ENCODE measurements around the gene MPDU1. TPM values are rescaled to one million over a fixed set of nuclear protein-coding genes. Genes with fewer than 3 reads are reported as not detected.

MPDU1 gene
- total RNA-seq, 4 donors from 2014 or later, result 53.9 to 94.2 (median 77.7) TPM

DNA sequence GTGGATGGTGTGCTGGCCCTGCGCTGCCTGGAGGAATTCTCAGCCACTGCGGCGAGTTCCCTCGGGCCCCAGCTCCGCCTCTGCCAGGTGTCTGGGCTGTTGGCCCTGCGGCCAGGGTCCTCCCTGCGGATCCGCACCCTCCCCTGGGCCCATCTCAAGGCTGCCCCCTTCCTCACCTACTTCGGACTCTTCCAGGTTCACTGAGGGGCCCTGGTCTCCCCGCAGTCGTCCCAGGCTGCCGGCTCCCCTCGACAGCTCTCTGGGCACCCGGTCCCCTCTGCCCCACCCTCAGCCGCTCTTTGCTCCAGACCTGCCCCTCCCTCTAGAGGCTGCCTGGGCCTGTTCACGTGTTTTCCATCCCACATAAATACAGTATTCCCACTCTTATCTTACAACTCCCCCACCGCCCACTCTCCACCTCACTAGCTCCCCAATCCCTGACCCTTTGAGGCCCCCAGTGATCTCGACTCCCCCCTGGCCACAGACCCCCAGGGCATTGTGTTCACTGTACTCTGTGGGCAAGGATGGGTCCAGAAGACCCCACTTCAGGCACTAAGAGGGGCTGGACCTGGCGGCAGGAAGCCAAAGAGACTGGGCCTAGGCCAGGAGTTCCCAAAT lies 26.4 kb upstream of the MPDU1 start:
- TF ChIP-seq, protein P1, sequence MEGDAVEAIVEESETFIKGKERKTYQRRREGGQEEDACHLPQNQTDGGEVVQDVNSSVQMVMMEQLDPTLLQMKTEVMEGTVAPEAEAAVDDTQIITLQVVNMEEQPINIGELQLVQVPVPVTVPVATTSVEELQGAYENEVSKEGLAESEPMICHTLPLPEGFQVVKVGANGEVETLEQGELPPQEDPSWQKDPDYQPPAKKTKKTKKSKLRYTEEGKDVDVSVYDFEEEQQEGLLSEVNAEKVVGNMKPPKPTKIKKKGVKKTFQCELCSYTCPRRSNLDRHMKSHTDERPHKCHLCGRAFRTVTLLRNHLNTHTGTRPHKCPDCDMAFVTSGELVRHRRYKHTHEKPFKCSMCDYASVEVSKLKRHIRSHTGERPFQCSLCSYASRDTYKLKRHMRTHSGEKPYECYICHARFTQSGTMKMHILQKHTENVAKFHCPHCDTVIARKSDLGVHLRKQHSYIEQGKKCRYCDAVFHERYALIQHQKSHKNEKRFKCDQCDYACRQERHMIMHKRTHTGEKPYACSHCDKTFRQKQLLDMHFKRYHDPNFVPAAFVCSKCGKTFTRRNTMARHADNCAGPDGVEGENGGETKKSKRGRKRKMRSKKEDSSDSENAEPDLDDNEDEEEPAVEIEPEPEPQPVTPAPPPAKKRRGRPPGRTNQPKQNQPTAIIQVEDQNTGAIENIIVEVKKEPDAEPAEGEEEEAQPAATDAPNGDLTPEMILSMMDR (IDR thresholded peaks at IDR 0.05; ENCODE audit: low read depth), result no peak

DNA sequence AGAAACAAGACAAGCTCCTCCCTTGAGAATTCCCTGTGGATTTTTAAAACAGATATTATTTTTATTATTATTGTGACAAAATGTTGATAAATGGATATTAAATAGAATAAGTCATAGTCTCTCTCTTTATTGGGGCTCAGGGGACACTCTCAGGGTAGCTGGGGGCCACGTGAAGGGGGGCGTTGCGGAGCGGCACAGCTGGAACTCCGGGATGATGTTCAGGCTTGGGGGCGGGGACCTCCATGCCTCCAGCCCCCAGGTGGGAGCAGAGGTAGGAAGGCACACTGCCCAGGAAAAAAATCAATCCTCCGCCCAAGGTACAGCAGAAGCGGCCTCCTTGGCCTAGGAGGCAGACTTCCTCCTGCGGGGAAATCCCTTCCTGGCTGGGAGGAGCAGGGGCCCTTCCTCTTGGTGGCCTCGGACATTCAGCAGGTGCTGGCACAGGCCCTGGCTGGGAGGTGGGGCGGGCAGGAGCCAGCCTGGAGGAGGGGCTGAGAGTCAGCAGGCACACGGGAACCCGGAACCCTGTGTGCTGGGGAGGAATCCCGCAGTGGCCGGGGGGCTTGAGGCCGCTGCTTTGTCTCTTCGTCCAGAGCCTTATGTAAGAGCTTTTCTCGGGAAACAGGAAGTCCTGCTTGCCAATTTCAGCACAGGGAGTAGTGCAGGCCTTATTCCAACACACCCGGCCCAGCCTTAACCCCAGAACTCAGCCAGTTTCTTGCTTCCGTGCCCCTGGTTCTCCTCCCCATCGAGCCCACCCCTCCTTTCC lies 25.7 kb upstream of the MPDU1 start:
- TF ChIP-seq, protein P1 (IDR thresholded peaks at IDR 0.05; ENCODE audit: low read depth), result no peak

DNA sequence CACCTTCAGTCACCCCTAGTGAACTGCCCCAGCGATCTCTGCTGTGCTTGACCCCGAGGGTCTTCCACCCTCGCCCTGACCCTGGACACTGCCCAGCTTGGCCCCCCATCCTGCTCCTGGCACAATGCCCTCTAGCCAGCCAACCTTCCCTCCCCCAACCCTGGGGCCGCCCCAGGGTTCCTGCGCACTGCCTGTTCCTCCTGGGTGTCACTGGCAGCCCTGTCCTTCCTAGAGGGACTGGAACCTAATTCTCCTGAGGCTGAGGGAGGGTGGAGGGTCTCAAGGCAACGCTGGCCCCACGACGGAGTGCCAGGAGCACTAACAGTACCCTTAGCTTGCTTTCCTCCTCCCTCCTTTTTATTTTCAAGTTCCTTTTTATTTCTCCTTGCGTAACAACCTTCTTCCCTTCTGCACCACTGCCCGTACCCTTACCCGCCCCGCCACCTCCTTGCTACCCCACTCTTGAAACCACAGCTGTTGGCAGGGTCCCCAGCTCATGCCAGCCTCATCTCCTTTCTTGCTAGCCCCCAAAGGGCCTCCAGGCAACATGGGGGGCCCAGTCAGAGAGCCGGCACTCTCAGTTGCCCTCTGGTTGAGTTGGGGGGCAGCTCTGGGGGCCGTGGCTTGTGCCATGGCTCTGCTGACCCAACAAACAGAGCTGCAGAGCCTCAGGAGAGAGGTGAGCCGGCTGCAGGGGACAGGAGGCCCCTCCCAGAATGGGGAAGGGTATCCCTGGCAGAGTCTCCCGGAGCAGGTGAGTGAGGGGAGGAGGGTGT lies 24.9 kb upstream of the MPDU1 start, which contains the start of gene TNFSF13:
Gene TNFSF13 (plus strand): TSS at position 207 of the 776 bp plus-strand sequence. CDS start 290 bp downstream, at position 497.
- TF ChIP-seq, protein P1 (IDR thresholded peaks at IDR 0.05; ENCODE audit: low read depth), result no peak

DNA sequence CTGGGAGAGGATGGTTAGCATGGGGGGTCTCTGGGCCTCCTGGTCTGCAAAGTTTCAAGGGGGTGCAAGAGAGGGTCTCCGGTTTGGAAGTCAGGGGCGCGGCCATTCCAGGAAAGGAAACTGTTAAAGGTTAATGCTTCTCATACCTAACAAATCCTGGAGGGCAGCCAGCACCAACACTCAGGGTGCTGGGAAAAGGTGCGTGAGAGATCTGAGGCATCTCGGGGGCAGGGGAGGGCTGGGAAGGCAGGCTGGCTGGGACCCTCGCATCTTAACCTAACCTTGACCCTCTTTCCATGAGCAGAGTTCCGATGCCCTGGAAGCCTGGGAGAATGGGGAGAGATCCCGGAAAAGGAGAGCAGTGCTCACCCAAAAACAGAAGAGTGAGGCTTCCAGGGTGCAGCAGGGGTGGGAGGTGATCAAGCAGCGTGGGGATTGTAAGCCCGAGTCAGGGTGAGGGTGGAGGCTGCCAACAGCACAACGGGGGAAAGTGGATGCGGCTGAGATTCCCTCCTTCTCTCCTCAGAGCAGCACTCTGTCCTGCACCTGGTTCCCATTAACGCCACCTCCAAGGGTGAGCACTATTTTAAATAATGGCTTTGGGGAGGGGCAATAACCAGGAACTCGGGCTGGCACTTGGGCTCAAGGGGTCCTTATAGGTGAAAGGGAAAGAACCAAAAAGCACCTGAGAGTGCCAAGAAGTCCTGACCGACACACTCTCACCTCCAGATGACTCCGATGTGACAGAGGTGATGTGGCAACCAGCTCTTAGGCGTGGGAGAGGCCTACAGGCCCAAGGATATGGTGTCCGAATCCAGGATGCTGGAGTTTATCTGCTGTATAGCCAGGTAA lies 24.1 kb upstream of the MPDU1 start:
- TF ChIP-seq, protein P1 (IDR thresholded peaks at IDR 0.05; ENCODE audit: low read depth), result no peak

DNA sequence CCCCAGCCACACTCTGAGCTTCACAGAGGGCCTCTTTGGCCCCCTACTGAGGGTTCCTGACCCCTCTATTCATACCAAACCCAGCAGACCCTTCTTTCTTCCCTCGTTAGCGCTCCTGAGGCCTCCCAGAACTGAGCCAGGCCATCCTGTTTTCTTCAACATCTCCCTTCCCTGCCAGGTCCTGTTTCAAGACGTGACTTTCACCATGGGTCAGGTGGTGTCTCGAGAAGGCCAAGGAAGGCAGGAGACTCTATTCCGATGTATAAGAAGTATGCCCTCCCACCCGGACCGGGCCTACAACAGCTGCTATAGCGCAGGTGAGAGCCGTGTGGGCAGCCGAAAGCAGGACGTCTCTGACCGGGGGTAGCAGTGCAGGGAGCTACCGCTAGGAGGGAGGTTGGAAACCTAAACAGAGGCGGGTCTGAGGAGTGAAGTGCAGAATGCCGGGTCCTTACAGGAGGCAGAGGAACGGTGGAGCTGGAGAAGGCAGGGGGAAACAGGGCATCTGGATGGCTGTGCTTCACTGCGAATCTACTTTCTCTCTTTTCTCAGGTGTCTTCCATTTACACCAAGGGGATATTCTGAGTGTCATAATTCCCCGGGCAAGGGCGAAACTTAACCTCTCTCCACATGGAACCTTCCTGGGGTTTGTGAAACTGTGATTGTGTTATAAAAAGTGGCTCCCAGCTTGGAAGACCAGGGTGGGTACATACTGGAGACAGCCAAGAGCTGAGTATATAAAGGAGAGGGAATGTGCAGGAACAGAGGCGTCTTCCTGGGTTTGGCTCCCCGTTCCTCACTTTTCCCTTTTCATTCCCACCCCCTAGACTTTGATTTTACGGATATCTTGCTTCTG lies 23.3 kb upstream of the MPDU1 start:
- TF ChIP-seq, protein P1 (IDR thresholded peaks at IDR 0.05; ENCODE audit: low read depth), result no peak

DNA sequence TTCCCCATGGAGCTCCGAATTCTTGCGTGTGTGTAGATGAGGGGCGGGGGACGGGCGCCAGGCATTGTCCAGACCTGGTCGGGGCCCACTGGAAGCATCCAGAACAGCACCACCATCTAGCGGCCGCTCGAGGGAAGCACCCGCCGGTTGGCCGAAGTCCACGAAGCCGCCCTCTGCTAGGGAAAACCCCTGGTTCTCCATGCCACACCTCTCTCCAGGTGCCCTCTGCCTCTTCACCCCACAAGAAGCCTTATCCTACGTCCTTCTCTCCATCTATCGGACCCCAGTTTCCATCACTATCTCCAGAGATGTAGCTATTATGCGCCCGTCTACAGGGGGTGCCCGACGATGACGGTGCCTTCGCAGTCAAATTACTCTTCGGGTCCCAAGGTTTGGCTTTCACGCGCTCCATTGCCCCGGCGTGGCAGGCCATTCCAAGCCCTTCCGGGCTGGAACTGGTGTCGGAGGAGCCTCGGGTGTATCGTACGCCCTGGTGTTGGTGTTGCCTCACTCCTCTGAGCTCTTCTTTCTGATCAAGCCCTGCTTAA lies 22.6 kb upstream of the MPDU1 start:
- TF ChIP-seq, protein P1 (IDR thresholded peaks at IDR 0.05; ENCODE audit: low read depth), result no peak
